ENCODE measurements around the gene GNG4. TPM values are rescaled to one million over a fixed set of nuclear protein-coding genes. Genes with fewer than 3 reads are reported as not detected.

The GNG4 gene
- total RNA-seq, 1 experiment from 2014 or later = 34.4 TPM

DNA sequence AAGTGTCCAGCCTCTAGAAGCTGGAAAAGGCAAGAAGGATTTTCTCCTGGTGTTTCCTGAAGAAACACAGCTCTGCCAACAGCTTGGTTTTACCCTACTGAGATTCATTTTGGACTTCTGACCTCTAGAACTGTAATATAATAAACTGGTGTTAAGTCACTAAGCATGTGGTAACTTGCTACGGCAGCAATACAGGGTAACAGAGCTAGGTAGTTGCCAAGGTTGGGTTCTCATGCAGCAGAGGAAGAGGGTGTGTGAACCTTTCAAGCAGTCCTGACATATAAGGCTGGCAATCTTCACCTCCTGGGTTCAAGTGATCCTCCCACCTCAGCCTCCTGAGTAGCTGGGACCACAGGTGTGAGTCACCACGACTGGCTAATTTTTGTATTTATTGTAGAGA lies 36.0 kb downstream of the GNG4 start:
- H3K14ac ChIP-seq (ENCODE audit: insufficient read depth, low read length) = no peak overlapping the region
- peaks cover 0 to 14% (median 5%) of the 10 kb centered on the region in 3 experiments; a peak in 4 of 7 replicates for H3K36me3 Mint-ChIP-seq (ENCODE audit: insufficient read depth in 1 of 3, low read depth in 3 of 3)
- no peak overlapping the region for H3K4ac ChIP-seq (ENCODE audit: low read depth, low read length)
- H3K79me2 ChIP-seq (ENCODE audit: insufficient read depth, low read length) = 0 out of 2 replicates have a peak, but pooled peaks cover 1% of the 10 kb centered on the region
- H3K27ac ChIP-seq (ENCODE audit: insufficient read length, low read depth, low read length) = no peak overlapping the region
- H3K9me3 ChIP-seq (ENCODE audit: control insufficient read depth, low read depth, low read length) = no peaks in the 10 kb centered on the region
- H3K56ac ChIP-seq (ENCODE audit: insufficient read length, low read depth, low read length) = no peak overlapping the region
- H4K91ac ChIP-seq (ENCODE audit: insufficient read length, low read depth, low read length) = no peak overlapping the region
- H3K79me1 ChIP-seq (ENCODE audit: insufficient read depth, low read depth, low read length, poor library complexity, severe bottlenecking) = no peaks in the 10 kb centered on the region
- H3K27me3 ChIP-seq (ENCODE audit: insufficient read depth, low read length) = no peaks in the 10 kb centered on the region
- H2BK12ac ChIP-seq (ENCODE audit: insufficient read length, low read depth, low read length) = no peak overlapping the region
- no peak overlapping the region for H2BK15ac ChIP-seq (ENCODE audit: low read depth, low read length)
- H4K8ac ChIP-seq (replicated peaks; ENCODE audit: insufficient read length, low read depth, low read length) = no peak overlapping the region
- H3K4me1 Mint-ChIP-seq = peaks cover 4 to 10% of the 10 kb centered on the region in 2 experiments; a peak in 2 of 4 replicates
- H3K27me3 Mint-ChIP-seq (ENCODE audit: low read depth) = no peaks in the 10 kb centered on the region
- H3K18ac ChIP-seq (ENCODE audit: insufficient read length, low read depth, low read length) = no peak overlapping the region
- TF ChIP-seq, protein P1, sequence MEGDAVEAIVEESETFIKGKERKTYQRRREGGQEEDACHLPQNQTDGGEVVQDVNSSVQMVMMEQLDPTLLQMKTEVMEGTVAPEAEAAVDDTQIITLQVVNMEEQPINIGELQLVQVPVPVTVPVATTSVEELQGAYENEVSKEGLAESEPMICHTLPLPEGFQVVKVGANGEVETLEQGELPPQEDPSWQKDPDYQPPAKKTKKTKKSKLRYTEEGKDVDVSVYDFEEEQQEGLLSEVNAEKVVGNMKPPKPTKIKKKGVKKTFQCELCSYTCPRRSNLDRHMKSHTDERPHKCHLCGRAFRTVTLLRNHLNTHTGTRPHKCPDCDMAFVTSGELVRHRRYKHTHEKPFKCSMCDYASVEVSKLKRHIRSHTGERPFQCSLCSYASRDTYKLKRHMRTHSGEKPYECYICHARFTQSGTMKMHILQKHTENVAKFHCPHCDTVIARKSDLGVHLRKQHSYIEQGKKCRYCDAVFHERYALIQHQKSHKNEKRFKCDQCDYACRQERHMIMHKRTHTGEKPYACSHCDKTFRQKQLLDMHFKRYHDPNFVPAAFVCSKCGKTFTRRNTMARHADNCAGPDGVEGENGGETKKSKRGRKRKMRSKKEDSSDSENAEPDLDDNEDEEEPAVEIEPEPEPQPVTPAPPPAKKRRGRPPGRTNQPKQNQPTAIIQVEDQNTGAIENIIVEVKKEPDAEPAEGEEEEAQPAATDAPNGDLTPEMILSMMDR (conservative IDR thresholded peaks at IDR 0.05) = no peak
- no peak overlapping the region for H3K27ac Mint-ChIP-seq
- WGBS (ENCODE audit: extremely low coverage, insufficient read length, low lambda C conversion rate) = no CpG with 5 or more reads among the region's 2 CpGs
- no peak overlapping the region for H3K4me2 ChIP-seq (ENCODE audit: insufficient read depth, insufficient read length, low read length)
- H3K4me1 ChIP-seq (ENCODE audit: insufficient read depth, low read length) = no peaks in the 10 kb centered on the region; the same call in 1 of the 2 replicates
- no peak overlapping the region for H2BK120ac ChIP-seq (ENCODE audit: low read depth, low read length, poor library complexity, severe bottlenecking)
- H4K5ac ChIP-seq (ENCODE audit: insufficient read length, low read depth, low read length) = no peak overlapping the region
- H3K23me2 ChIP-seq (ENCODE audit: insufficient read length, low read depth, low read length, poor library complexity, severe bottlenecking) = no peaks in the 10 kb centered on the region
- no peak overlapping the region for H2AFZ ChIP-seq (ENCODE audit: low read length)
- H3K23ac ChIP-seq (ENCODE audit: insufficient read length, low read depth, low read length) = no peak overlapping the region
- H3T11ph ChIP-seq (ENCODE audit: low read length) = no peak overlapping the region
- H3K4me3 Mint-ChIP-seq = no peak overlapping the region
- H2BK20ac ChIP-seq (ENCODE audit: low read depth, low read length, poor library complexity, severe bottlenecking) = no peak overlapping the region
- H2BK5ac ChIP-seq (ENCODE audit: insufficient read length, low read length) = no peak overlapping the region
- H3K9ac ChIP-seq (ENCODE audit: extremely low read depth, insufficient read length, low read length) = no peak overlapping the region
- DNase-seq = no peak
- H2AK5ac ChIP-seq (ENCODE audit: insufficient read length, low read length) = no peak overlapping the region
- H4K20me1 ChIP-seq (ENCODE audit: control insufficient read depth, insufficient read depth, insufficient read length) = no peaks in the 10 kb centered on the region
- no peaks in the 10 kb centered on the region for H3K9me3 Mint-ChIP-seq
